ENCODE measurements around the gene PRICKLE2.

PRICKLE2 gene

GRCh38 chr3:64133987-64134386 is 91.3 kb downstream of the PRICKLE2 start:
- no peak for DNase-seq (ENCODE audit: low read depth in 2 of 3, low spot score in 1 of 3)

- no peak for DNase-seq (ENCODE audit: low read depth in 2 of 3, low spot score in 1 of 3)
Measured at GRCh38 chr3:64133272-64133671, 92.0 kb downstream of the PRICKLE2 start.

GRCh38 chr3:64131725-64132469 is 93.4 kb downstream of the PRICKLE2 start:
- DNase-seq (ENCODE audit: low read depth in 2 of 3, low spot score in 1 of 3) = no peak

GRCh38 chr3:64130436-64130835 is 94.8 kb downstream of the PRICKLE2 start:
- DNase-seq (ENCODE audit: low read depth in 2 of 3, low spot score in 1 of 3) = no peak

GRCh38 chr3:64129581-64129980 is 95.7 kb downstream of the PRICKLE2 start:
- no peak for DNase-seq (ENCODE audit: low read depth in 2 of 3, low spot score in 1 of 3)

GRCh38 chr3:64129106-64129505 is 96.2 kb downstream of the PRICKLE2 start:
- DNase-seq (ENCODE audit: low read depth in 2 of 3, low spot score in 1 of 3) = no peak

GRCh38 chr3:64125561-64125960 is 99.7 kb downstream of the PRICKLE2 start:
- no peak for DNase-seq (ENCODE audit: low read depth in 2 of 3, low spot score in 1 of 3)

- DNase-seq (ENCODE audit: low read depth in 2 of 3, low spot score in 1 of 3) = no peak
Measured at GRCh38 chr3:64123931-64124330, 101.3 kb downstream of the PRICKLE2 start.

- no peak for DNase-seq (ENCODE audit: low read depth in 2 of 3, low spot score in 1 of 3)
Measured at GRCh38 chr3:64122476-64122875, 102.8 kb downstream of the PRICKLE2 start.

- no peak for DNase-seq (ENCODE audit: low read depth in 2 of 3, low spot score in 1 of 3)
Measured at GRCh38 chr3:64121750-64122311, 103.4 kb downstream of the PRICKLE2 start.

GRCh38 chr3:64120876-64121275 is 104.4 kb downstream of the PRICKLE2 start:
- no peak for DNase-seq (ENCODE audit: low read depth in 2 of 3, low spot score in 1 of 3)

GRCh38 chr3:64117483-64117882 is 107.8 kb downstream of the PRICKLE2 start:
- DNase-seq (ENCODE audit: low read depth in 2 of 3, low spot score in 1 of 3) = no peak

GRCh38 chr3:64114651-64115050 is 110.6 kb downstream of the PRICKLE2 start:
- DNase-seq (ENCODE audit: low read depth in 2 of 3, low spot score in 1 of 3) = no peak

GRCh38 chr3:64111872-64112271 is 113.4 kb downstream of the PRICKLE2 start:
- no peak for DNase-seq (ENCODE audit: low read depth in 2 of 3, low spot score in 1 of 3)

- DNase-seq (ENCODE audit: low read depth in 2 of 3, low spot score in 1 of 3) = no peak
Measured at GRCh38 chr3:64111083-64111482, 114.2 kb downstream of the PRICKLE2 start.

GRCh38 chr3:64110071-64110470 is 115.2 kb downstream of the PRICKLE2 start:
- no peak for DNase-seq (ENCODE audit: low read depth in 2 of 3, low spot score in 1 of 3)

GRCh38 chr3:64109438-64109837 is 115.8 kb downstream of the PRICKLE2 start:
- DNase-seq (ENCODE audit: low read depth in 2 of 3, low spot score in 1 of 3) = no peak

- no peak for DNase-seq (ENCODE audit: low read depth in 2 of 3, low spot score in 1 of 3)
Measured at GRCh38 chr3:64108784-64109317, 116.4 kb downstream of the PRICKLE2 start.

GRCh38 chr3:64108231-64108630 is 117.0 kb downstream of the PRICKLE2 start:
- DNase-seq (ENCODE audit: low read depth in 2 of 3, low spot score in 1 of 3) = no peak

GRCh38 chr3:64107190-64107589 is 118.1 kb downstream of the PRICKLE2 start:
- no peak for DNase-seq (ENCODE audit: low read depth in 2 of 3, low spot score in 1 of 3)

GRCh38 chr3:64105816-64106215 is 119.5 kb downstream of the PRICKLE2 start:
- DNase-seq (ENCODE audit: low read depth in 2 of 3, low spot score in 1 of 3) = no peak

GRCh38 chr3:64104691-64105111 is 120.6 kb downstream of the PRICKLE2 start:
- DNase-seq (ENCODE audit: low read depth in 2 of 3, low spot score in 1 of 3) = no peak

- DNase-seq (ENCODE audit: low read depth in 2 of 3, low spot score in 1 of 3) = no peak
Measured at GRCh38 chr3:64104006-64104405, 121.3 kb downstream of the PRICKLE2 start.
